ENCODE measurements around the gene AKIRIN2.
"Not testable (repeated sequence)": the region's sequence is repeated elsewhere in the genome, so short reads cannot be mapped to it uniquely, and the experiment has no call there.

AKIRIN2 gene

DNA sequence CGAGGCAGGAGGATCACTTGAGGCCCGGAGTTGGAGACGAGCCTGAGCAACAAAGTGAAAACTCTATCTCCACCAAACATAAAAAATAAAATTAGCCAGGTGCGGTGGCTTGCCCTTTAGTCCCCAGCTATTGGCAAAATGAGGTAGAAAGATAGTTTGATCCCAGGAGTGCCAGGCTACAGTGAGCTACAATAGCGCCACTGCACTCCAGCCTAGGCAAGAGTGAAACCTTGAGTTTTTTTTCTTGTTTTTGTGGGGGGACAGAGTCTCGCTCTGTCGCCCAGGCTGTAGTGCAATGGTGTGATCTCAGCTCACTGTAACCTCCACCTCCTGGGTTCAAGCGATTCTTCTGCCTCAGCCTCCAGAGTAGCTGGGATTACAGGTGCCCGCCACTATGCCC, 14.1 kb downstream of the AKIRIN2 start:
- DNase-seq (ENCODE audit: low read depth in 2 of 2, low spot score in 1 of 2), result not testable (repeated sequence)

GRCh38 chr6:87687296-87687695, 14.7 kb downstream of the AKIRIN2 start:
- no peak for DNase-seq (ENCODE audit: low read depth in 2 of 2, low spot score in 1 of 2)

DNA sequence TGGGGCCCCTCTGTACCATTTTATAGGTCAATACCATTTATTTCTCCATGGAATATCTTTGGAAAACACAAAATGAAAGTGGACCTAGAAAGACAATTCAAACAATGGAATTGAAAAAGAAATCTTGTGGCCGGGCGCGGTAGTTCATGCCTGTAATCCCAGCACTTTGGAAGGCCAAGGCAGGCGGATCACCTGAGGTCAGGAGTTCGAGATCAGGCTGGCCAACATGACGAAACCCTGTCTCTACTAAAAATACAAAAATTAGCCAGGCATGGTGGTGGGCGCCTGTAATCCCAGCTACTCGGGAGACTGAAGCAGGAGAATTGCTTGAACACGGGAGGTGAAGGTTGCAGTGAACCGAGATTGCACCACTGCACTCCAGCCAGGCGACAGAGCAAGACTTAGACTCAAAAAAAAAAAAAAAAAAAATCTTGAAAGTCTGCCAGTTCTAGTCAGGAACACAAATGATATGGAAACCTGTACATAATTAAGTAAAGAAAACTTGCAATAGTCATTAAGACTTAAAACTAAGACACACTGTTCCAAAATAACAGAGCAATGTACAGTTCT, 15.3 kb downstream of the AKIRIN2 start:
- not testable (repeated sequence) for DNase-seq (ENCODE audit: low read depth in 2 of 2, low spot score in 1 of 2)

- no peak for DNase-seq (ENCODE audit: low read depth in 2 of 2, low spot score in 1 of 2)
Measured at GRCh38 chr6:87684895-87685654, 17.0 kb downstream of the AKIRIN2 start.

GRCh38 chr6:87683890-87684289, 18.1 kb downstream of the AKIRIN2 start:
- DNase-seq (ENCODE audit: low read depth in 2 of 2, low spot score in 1 of 2), result no peak

- DNase-seq (ENCODE audit: low read depth in 2 of 2, low spot score in 1 of 2), result no peak
Measured at GRCh38 chr6:87682310-87682709, 19.7 kb downstream of the AKIRIN2 start.

DNA sequence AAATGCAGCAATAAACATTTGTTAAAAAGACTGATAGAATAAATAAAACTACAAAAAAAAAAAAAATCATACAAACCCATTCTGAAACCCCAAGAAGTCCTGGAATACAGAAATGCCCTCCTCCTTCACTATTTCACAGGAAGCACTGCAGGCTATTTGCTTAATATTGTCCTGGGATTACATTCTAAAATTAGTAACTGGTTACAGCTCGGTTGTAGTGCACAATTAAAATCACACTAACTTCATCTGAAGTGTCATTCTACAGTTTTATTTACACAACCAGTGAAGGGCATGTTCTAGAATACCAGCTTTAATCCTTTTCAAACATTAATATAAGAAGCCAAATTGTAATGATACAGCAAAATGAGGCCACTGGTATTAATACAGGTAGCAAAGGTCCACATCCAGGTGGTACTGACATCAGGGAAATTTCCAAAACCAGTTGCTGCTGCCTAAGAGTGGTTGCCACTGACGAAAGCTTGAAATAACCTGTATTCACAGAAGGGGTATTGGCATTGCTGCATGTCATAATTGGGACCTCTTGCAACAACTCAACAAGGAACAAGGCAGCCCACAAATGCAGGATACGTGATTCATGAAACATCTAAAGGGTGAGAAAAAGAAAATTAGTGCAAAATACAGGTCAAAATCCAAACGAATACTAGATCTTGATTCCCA, 26.9 kb downstream of the AKIRIN2 start:
- DNase-seq (ENCODE audit: low read depth in 2 of 2, low spot score in 1 of 2), result no peak

- no peak for DNase-seq (ENCODE audit: low read depth in 2 of 2, low spot score in 1 of 2)
Measured at GRCh38 chr6:87674290-87674689, 27.7 kb downstream of the AKIRIN2 start.

DNA sequence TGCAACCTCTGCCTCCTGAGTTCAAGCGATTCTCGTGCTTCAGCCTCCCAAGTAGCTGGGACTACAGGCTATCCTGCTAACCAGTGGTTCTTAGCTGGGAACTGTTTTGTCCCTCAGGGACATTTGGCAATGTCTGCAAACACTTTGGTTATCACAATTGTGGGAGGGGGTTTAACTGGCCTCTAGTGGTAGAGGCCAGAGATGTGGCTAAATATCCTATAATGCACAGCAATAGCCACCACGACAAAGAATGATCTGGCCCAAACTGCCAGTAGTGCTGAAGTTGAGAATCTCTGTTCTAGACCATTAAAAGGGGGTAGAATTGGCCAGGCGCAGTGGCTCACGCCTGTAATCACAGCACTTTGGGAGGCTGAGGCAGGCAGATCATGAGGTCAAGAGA, 28.8 kb downstream of the AKIRIN2 start:
- DNase-seq (ENCODE audit: low read depth in 2 of 2, low spot score in 1 of 2), result no peak

DNA sequence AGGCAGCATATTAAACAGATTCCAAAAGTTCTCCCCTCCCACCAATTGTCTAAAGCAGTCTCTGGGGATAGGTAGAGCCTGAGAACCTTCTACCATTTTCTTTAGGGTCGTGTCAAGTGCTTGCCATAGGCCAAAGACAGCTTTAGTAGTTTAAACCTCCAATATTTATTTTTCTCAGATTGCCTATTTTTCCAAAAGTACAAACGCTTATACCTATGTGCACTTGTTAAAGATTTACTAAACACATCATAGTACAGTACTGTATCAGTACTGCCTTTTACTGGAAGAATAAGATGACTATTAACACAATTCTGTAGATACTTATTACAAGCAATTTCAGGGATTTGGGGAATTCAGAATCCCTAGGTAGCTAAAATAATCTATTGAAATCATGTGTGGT, 29.4 kb downstream of the AKIRIN2 start:
- DNase-seq (ENCODE audit: low read depth in 2 of 2, low spot score in 1 of 2), result no peak

DNA sequence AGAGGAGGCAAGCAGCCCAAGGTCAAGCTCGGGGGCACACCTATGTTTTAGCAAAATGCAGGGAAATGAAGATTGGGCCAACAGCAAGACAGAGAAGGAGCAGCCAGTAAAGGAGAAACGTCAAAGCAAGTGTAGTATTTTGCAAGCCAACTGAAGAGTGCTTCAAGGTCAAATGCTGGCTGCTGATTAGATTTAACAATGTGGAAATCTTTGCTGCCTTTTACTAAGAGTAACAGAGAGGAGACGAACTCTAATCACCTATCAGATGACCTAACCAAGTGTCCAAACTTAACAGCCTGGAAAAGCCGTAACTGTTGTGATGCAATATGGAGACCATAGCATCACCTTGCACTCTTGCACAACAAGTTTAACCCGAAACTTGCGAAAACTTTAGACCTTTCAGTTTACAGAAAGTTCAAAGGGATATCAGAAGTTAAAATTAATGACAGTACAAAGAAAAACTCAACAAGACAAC, 30.4 kb downstream of the AKIRIN2 start:
- DNase-seq (ENCODE audit: low read depth in 2 of 2, low spot score in 1 of 2), result no peak

DNA sequence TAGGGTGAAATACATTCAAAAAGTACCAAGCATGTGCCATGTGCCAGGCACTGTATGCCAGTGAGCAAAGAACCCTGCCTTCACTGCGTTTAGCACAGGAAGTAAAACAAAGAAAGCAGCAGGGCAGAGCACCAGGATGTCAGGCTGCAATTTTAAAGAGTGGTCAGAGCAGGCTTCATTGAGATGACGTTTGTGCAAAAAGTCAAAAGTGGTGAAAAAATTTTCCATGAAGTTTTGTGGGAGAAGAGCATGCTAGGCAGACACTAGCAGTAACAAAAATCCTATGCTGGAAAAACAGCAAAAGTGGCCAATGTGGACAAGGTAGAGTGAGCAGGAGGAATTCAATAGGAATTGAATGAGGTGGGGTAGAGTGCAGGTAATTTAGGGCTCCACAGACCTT, 31.3 kb downstream of the AKIRIN2 start:
- DNase-seq (ENCODE audit: low read depth in 2 of 2, low spot score in 1 of 2), result no peak

- DNase-seq (ENCODE audit: low read depth in 2 of 2, low spot score in 1 of 2), result no peak
Measured at GRCh38 chr6:87669051-87669450, 33.0 kb downstream of the AKIRIN2 start.

GRCh38 chr6:87668013-87668412, 34.0 kb downstream of the AKIRIN2 start:
- DNase-seq (ENCODE audit: low read depth in 2 of 2, low spot score in 1 of 2), result no peak

GRCh38 chr6:87667032-87667431, 35.0 kb downstream of the AKIRIN2 start:
- DNase-seq (ENCODE audit: low read depth in 2 of 2, low spot score in 1 of 2), result no peak

DNA sequence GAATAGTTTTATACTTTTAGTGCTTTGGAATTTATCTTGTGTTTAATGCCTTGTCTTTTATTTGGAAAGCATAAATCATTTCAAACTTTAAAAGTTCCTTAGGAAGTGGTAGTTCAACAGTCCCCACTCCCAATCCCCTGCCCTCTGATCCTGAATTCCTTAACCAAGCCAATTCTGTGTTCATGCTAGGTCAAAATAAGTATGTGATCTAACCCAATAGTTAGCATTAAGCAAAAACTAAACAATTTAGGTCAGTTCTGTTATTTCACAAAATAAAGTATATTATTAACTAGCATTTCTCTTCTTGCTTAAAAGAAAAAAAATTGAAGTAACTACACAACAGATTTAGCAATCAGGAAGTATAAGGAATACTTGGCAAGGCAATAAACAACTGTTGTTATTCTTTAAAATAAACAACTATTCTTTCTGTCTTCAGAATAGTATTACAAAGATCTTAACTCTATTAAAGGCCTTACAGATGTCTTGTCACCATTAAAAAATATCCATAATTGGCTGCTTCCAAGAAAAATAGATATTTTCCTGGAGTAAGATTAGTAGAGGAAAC, 37.0 kb downstream of the AKIRIN2 start:
- DNase-seq (ENCODE audit: low read depth in 2 of 2, low spot score in 1 of 2), result no peak

- DNase-seq (ENCODE audit: low read depth in 2 of 2, low spot score in 1 of 2), result no peak
Measured at GRCh38 chr6:87663434-87663833, 38.6 kb downstream of the AKIRIN2 start.

DNA sequence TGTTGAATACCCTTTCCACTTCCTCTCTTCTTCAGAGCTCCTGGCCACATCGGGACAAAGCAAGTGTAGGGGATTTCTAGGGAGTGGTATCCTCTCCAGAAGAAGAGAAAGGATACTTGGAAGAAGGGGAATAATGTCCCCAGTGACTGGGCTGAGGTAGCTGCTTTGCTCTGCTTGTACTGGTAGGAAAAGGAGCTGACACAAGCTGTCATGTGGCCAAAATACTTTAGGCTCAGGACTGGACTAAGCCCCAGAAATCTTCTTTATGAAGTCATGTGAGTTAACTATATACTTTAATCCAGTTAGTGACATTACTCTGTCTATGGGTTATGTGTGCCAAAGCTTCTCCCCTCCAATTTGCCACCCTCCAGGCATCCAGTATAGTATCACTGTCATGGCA, 40.5 kb downstream of the AKIRIN2 start:
- DNase-seq (ENCODE audit: low read depth in 2 of 2, low spot score in 1 of 2), result no peak

DNA sequence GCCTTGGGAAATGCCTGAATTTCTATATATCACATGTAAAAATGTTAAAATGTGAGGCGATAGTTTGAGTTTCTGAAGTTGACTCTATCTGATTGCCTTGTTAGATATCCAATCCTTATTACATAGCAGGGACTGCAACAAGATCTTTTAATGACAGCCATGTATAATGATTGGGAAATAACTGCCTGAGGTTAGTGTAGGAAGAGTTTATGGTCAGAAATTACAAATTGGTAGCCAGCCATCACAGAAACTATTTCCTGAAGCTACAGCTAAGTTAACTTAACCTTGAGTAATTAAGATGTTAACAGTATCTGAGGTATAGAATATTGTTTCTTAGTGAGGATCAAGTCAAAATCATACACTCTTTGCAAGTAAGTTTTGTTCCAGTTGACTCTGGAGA, 41.0 kb downstream of the AKIRIN2 start:
- DNase-seq (ENCODE audit: low read depth in 2 of 2, low spot score in 1 of 2), result no peak

DNA sequence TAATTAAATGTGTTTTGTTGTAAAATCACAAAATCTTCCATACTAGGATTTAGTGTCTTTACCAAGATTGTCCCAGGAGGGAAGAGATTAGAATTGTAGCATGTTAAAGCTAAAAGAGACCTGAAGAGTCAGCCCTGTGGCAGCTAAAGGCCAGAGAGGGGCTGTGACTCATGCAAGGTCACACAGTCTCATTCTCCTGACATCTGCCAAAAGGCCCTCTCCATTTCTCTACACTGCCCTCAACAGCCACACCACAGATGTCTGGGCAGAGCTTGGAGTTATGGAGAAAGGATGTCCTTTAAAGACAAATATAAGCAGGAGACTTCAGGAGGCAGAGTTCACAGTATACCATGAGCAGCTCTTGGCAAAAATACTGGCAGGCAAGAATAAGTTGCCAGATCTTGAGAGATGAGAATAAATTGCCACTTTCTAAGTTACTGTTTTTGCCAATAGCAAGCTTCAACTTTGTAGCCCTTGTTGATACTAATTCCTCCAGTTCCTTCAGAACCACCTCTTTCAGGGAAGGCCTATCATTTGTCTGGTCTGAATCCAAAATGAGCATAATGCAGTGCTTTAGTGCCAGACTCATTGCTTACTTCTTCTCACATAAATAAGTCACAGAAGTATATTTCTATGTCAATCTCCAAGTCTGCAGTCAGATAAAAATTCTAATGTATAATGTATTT, 41.7 kb downstream of the AKIRIN2 start:
- no peak for DNase-seq (ENCODE audit: low read depth in 2 of 2, low spot score in 1 of 2)

GRCh38 chr6:87658516-87658915, 43.5 kb downstream of the AKIRIN2 start:
- no peak for DNase-seq (ENCODE audit: low read depth in 2 of 2, low spot score in 1 of 2)
